Pancreas (tissue), 10 donors: ENCODE data around the gene CSMD2. TPM values are rescaled to one million over a fixed set of nuclear protein-coding genes. Genes with fewer than 3 reads are reported as not detected.

ENCODE experiments used
- ATAC-seq, 4 donors: fragments of 200-7000 bp; cut with Tn5 transposase; one replicate each; pipeline versions ENCODE4 v1.8.0 to v1.9.1; 2020; ENCODE audit warnings: mild to moderate bottlenecking in 4 of 4, moderate library complexity in 4 of 4
- DNase-seq, 6 donors: peaks; one replicate each; pipeline ENCODE4 v3.0.0-alpha.2; 2020
- FAIRE-seq: peaks from 2 replicates; lab custom pipeline; 2012; peaks lifted over from hg19 to GRCh38; lab: Jason Lieb, UNC
- H3K27ac ChIP-seq, 4 donors: fragments of 200-600 bp; sonication (generic); 1 replicate in 3 of 4; 2 replicates in 1 of 4; pipeline versions ENCODE4 v1.5.0 to v1.8.0; 2020
- H3K27me3 ChIP-seq, 4 donors: fragments of 200-600 bp; one replicate each; pipeline ENCODE4 v1.8.0; 2021
- H3K36me3 ChIP-seq, 3 donors: fragments of 200-600 bp; sonication (generic) in 1 of 3; one replicate each; pipeline versions ENCODE4 v1.5.0 to v1.8.0; 2020 to 2021
- H3K4me1 ChIP-seq, 3 donors: fragments of 200-600 bp; one replicate each; pipeline ENCODE4 v1.8.0; 2021
- H3K4me3 ChIP-seq, 4 donors: fragments of 200-600 bp; sonication (generic) in 2 of 4; one replicate each; pipeline versions ENCODE4 v1.5.0 to v1.8.0; 2020 to 2021
- H3K9me3 ChIP-seq, 4 donors: fragments of 200-600 bp; one replicate each; pipeline ENCODE4 v1.8.0; 2021
- CTCF ChIP-seq, 4 donors: fragments of 200-600 bp; sonication (generic) in 3 of 4; IDR thresholded peaks; one replicate each; pipeline versions ENCODE4 v1.5.0 to v1.8.0; 2021; ENCODE audit warnings: antibody characterized with exemption in 4 of 4
- WGBS, 2 donors: extraction: QIAGEN DNeasy Blood & Tissue Kit; methylation state at CpG; one replicate each; pipeline ENCODE4 v1.1.7; 2013; 5-methylcytosine and 5-hydroxymethylcytosine counted together
- intact Hi-C, 3 donors: fragments of 100-400 bp; cut with DNase I; formaldehyde crosslinking; loops; one replicate each; pipeline versions ENCODE4 v1.11.1 to v1.14.2; 2022
- polyA plus RNA-seq, 2 donors: library from polyadenylated mRNA; stranded (reverse); fragments of 200-250 nt; gene quantifications; one replicate each; pipeline ENCODE4 v1.2.3, GENCODE V29; 2013
- total RNA-seq, 6 donors: library from RNA; stranded (reverse); fragmentation: NEBNext Ultra II Directional in 4 of 6; extraction: Animal tissue kit (Norgen Biotek cat#: 25700) in 4 of 6; gene quantifications; one replicate each; pipeline versions ENCODE4 v1.2.1 to v1.2.4, GENCODE V29; 2021 to 2023
- donor health status: healthy with polysubstance abuse.
- donor health status: DM: no; HTN: no; CAD: no; lungs with moderate emphysema.
- donor health status: DM: no; HTN: no; CAD: no.
- donor health status: control.
- donor health status: control.
- donor health status: Bipolar disorder and iron deficiency.
- donor health status: DM: yes; HTN: yes; CAD: no.
- donor health status: DM: no; HTN: no; CAD: no.
- donor health status: DM: no; HTN: no; CAD: no.
- donor health status: DM: yes; HTN: yes; CAD: no.

Gene CSMD2
- total and polyA plus RNA-seq, 8 donors = 0.04 to 2.0 (median 0.36) TPM

GRCh38 chr1:33866281-33866680, 298.7 kb downstream of the CSMD2 start:
- ATAC-seq (no peak), FAIRE-seq (no peak), DNase-seq (no peak)
- H3K27me3 ChIP-seq = no peaks in the 10 kb centered on the region
- no peak for TF ChIP-seq CTCF (IDR thresholded peaks at IDR 0.05)
- no peaks in the 10 kb centered on the region for H3K9me3 ChIP-seq
- 75 to 78% methylated on average over 6 of the region's 6 CpGs for WGBS, 2 donors
- H3K27ac ChIP-seq = no peak overlapping the region
- H3K4me1 ChIP-seq = no peaks in the 10 kb centered on the region
- no peaks in the 10 kb centered on the region for H3K36me3 ChIP-seq
- intact Hi-C loops = no loop called here
- no peak overlapping the region for H3K4me3 ChIP-seq

DNA sequence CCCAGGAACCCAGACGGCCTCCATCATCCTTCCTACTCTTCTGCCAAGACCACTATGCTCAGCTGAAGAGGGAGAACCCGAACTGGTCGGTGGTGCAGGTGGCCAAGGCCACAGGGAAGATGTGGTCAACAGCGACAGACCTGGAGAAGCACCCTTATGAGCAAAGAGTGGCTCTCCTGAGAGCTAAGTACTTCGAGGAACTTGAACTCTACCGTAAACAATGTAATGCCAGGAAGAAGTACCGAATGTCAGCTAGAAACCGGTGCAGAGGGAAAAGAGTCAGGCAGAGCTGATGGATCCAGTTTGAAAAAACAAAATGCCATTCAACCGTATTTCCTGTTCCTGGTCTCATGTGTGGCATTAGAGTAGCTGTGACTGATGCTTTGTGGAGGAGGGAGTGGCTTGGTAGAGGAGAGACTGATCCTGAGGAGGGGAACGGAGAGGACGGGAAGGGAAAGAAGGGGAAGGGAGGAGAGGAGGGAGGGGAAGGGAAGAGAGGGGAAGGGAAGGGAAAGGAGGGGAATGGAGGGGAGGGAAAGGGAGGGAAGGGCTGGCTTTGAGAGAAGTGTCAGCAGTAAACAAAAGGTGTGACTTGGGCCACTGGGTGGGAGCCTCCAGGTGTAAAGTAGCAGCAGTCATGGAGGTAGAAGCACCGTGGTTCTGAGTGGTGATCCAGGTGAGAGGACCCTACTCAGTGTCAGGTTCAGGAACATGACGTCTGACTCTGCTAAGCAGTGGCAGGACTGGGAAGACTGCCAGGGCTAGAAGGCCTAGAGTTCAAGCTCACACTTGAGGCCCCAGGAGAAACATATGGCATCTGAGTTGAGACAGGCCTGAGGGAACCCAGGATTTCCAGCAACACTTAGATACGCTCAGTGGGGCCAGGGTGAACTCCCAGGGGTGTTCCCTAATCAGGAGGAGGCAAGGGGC, 300.3 kb downstream of the CSMD2 start:
- no peaks in the 10 kb centered on the region for H3K27me3 ChIP-seq
- no peak for ATAC-seq
- no peaks in the 10 kb centered on the region for H3K9me3 ChIP-seq
- no peaks in the 10 kb centered on the region for H3K36me3 ChIP-seq
- H3K27ac ChIP-seq = no peak overlapping the region
- no peak for DNase-seq
- intact Hi-C loops = no loop called here
- H3K4me3 ChIP-seq = no peak overlapping the region
- 62 to 65% methylated on average over 14 of the region's 14 CpGs for WGBS, 2 donors
- no peak for FAIRE-seq
- no peak for TF ChIP-seq CTCF (IDR thresholded peaks at IDR 0.05)
- H3K4me1 ChIP-seq = no peaks in the 10 kb centered on the region

DNA sequence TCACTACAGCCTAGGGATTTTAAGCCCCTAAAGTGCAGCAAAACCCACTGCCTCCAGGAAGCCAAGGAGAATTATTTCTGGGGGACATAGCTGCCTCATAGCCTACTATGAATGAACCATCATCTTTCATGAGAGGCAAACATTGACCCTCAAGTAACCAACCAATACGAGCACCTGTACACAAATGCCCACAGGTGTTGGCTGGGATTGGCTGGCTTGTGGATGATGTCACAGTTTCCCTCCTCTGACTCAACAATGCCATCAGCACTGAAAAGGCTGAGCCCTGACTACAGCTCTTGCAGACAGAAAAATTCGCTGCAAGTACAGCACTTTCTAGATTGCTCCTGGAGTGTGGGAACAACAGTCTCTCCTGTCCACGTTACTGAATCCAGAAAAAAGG, 301.3 kb downstream of the CSMD2 start, which contains the start of gene HMGB4:
Gene HMGB4 (plus strand): TSS at position 301 of the 400 bp plus-strand sequence. CDS start 113 bp downstream, outside the sequence.
- H3K36me3 ChIP-seq = no peaks in the 10 kb centered on the region
- no peaks in the 10 kb centered on the region for H3K27me3 ChIP-seq
- DNase-seq (no peak), ATAC-seq (no peak), FAIRE-seq (no peak)
- H3K4me3 ChIP-seq = no peak within 1 kb of the TSS
- H3K4me1 ChIP-seq = no peaks in the 10 kb centered on the region
- no peaks in the 10 kb centered on the region for H3K9me3 ChIP-seq
- H3K27ac ChIP-seq = no peak within 1 kb of the TSS
- intact Hi-C loops = no loop called here
- WGBS, 2 donors = 62 to 67% methylated on average over 3 of the region's 3 CpGs
- no peak for TF ChIP-seq CTCF (IDR thresholded peaks at IDR 0.05)

DNA sequence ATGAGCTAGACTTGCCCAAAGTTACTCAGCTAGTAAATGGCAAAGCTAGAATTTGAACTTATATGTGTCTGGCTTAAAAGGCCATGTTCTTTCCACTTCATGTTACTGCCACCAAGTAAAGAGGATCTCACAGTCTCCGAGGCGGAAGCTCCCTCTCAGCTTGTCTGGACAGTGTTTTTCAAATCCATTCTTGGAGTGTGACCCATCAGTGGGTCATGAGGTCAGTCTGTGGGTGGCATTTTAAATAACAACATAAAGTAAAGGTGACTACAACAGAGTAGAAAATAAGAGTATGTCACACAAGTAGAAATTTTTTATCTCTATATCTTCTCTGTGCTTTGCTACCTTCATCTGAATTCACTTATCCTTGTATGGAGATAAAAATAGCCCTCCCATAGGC, 304.4 kb downstream of the CSMD2 start:
- no peak overlapping the region for H3K27ac ChIP-seq
- WGBS, 2 donors = 64 to 81% methylated on average over 2 of the region's 2 CpGs
- no peaks in the 10 kb centered on the region for H3K36me3 ChIP-seq
- no peak overlapping the region for H3K4me3 ChIP-seq
- intact Hi-C loops = no loop called here
- FAIRE-seq (no peak), DNase-seq (no peak), ATAC-seq (no peak)
- TF ChIP-seq CTCF (IDR thresholded peaks at IDR 0.05) = no peak
- no peaks in the 10 kb centered on the region for H3K27me3 ChIP-seq
- no peaks in the 10 kb centered on the region for H3K9me3 ChIP-seq
- H3K4me1 ChIP-seq = no peaks in the 10 kb centered on the region

GRCh38 chr1:33854091-33854490, 310.9 kb downstream of the CSMD2 start:
- ATAC-seq (no peak), FAIRE-seq (no peak), DNase-seq (no peak)
- H3K36me3 ChIP-seq = no peaks in the 10 kb centered on the region
- WGBS, 2 donors = 69 to 78% methylated on average over 5 of the region's 5 CpGs
- no peaks in the 10 kb centered on the region for H3K9me3 ChIP-seq
- no peak for TF ChIP-seq CTCF (IDR thresholded peaks at IDR 0.05)
- no peaks in the 10 kb centered on the region for H3K4me1 ChIP-seq
- intact Hi-C loops = no loop called here
- H3K27ac ChIP-seq = no peak overlapping the region
- no peak overlapping the region for H3K4me3 ChIP-seq
- no peaks in the 10 kb centered on the region for H3K27me3 ChIP-seq
